ENCODE data around the gene MYBPC2. TPM values are rescaled to one million over a fixed set of nuclear protein-coding genes. Genes with fewer than 3 reads are reported as not detected.

Gene MYBPC2
- total RNA-seq, 1 donor from 2014 or later, result not detected

DNA sequence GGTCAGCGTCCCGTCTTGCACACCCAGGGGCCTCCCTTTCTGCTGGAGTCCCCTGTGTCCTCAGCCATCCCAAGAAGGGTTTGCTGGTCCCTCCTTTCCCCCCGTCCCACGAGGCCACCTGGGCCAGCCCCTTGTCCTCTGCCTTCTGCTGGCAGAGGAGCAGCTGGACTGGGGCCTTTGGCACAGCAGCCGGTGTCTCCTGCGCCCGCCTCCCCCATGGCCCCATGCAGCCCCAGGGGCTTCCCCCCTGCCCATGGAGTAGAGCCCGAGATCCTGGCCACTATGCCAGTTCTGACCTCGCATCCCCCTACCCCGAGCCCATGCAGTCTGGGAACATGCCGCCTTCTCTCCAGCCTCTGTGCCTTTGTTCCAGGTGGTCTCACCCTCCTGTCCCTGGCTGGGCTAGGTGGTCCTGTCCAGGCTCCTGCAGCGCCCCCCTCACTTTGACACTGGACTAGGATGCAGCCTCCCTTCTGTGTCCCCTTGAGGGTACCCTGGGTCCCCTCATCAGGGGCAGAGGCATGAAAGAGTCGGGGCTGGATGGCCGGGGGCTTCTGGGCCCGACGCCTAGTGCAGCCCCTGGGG lies 49.7 kb downstream of the MYBPC2 start:
- TF ChIP-seq, protein P1, sequence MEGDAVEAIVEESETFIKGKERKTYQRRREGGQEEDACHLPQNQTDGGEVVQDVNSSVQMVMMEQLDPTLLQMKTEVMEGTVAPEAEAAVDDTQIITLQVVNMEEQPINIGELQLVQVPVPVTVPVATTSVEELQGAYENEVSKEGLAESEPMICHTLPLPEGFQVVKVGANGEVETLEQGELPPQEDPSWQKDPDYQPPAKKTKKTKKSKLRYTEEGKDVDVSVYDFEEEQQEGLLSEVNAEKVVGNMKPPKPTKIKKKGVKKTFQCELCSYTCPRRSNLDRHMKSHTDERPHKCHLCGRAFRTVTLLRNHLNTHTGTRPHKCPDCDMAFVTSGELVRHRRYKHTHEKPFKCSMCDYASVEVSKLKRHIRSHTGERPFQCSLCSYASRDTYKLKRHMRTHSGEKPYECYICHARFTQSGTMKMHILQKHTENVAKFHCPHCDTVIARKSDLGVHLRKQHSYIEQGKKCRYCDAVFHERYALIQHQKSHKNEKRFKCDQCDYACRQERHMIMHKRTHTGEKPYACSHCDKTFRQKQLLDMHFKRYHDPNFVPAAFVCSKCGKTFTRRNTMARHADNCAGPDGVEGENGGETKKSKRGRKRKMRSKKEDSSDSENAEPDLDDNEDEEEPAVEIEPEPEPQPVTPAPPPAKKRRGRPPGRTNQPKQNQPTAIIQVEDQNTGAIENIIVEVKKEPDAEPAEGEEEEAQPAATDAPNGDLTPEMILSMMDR (conservative IDR thresholded peaks at IDR 0.05; ENCODE audit: low read depth, low read length), result no peak
- H3K4me3 ChIP-seq (ENCODE audit: low read depth, low read length), result no peak overlapping the region
- DNase-seq (ENCODE audit: low read depth), result no peak

DNA sequence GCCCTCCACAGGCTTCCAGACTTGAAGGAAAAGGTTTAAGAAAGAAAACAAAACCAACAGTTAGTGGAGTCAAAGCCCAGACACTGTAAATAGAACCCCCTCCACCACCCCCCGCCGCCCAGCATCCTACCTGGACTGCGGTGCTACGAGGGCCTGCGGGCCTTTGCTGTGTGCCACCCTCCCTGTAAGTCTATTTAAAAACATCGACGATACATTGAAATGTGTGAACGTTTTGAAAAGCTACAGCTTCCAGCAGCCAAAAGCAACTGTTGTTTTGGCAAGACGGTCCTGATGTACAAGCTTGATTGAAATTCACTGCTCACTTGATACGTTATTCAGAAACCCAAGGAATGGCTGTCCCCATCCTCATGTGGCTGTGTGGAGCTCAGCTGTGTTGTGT lies 50.2 kb downstream of the MYBPC2 start:
- TF ChIP-seq, protein P1 (conservative IDR thresholded peaks at IDR 0.05; ENCODE audit: low read depth, low read length), result no peak
- DNase-seq (ENCODE audit: low read depth), result no peak
- H3K4me3 ChIP-seq (ENCODE audit: low read depth, low read length), result no peak overlapping the region

DNA sequence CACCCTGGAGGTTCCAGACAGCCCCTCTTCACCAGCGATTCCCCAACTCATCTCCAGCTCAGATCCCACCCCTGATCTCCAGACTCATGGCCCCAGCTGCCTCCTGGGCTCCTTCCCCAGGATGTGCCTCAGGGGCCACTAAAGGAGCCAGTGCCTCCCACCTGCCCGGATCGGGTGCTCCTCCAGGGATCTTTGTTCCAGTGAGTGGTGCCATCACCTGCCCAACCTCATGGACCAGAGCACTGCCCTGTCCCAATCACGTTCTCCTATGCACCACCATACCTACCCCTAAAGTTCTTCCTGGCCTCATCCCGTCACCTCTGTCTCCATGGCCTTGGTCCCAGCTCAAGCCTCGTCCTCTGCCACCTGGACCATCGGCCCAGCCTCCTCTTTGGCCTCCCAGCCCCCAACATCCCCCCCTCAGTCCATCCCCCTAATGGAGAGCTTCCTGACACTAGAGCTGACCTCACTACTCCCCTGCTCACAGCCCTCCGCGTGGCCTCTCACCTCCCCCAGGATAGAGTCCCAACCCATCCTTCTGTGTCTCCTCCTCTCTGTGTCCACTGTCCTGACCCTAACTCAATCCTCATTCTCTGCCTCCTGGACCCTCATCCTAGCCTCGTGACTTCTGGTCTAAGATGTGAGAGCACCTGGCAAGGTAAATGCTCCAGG lies 52.7 kb downstream of the MYBPC2 start:
- TF ChIP-seq, protein P1 (conservative IDR thresholded peaks at IDR 0.05; ENCODE audit: low read depth, low read length), result no peak
- H3K4me3 ChIP-seq (ENCODE audit: low read depth, low read length), result no peak overlapping the region
- no peak for DNase-seq (ENCODE audit: low read depth)

DNA sequence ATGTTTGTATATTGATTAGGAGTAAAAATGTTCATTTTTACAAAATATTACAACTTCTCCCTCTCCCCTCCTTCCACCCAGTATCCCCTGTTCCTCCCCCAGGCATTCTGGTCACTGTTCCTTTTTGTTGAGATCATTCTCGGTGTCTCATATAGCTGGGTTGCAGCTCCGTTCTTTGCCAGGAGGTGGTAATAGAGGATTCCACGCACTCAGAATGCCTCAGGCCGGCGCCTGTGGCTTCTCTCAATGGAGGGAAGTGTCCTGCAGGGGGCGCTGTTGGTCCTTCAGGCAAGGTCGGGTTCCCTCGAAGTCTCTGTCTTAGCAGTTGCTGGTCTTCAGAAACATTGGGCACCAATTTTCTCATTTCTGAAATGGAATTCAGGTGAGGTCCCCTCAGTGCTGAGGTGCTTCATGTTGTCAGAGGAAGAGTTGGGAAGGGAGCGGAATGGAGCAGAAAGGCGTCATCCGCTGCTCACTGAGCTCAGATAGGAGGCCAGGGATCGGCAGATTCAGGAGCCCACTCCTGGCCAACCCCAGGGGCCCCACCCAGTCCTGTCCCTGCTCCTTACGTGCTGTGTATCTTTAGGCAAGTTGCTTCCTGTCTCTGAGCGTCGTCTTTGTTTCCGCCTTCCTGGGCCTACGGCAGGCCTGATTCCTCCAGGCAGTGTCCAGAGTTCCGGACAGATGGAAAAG lies 54.3 kb downstream of the MYBPC2 start:
- TF ChIP-seq, protein P1 (conservative IDR thresholded peaks at IDR 0.05; ENCODE audit: low read depth, low read length), result peak; percentile 63
- no peak overlapping the region for H3K4me3 ChIP-seq (ENCODE audit: low read depth, low read length)
- no peak for DNase-seq (ENCODE audit: low read depth)

DNA sequence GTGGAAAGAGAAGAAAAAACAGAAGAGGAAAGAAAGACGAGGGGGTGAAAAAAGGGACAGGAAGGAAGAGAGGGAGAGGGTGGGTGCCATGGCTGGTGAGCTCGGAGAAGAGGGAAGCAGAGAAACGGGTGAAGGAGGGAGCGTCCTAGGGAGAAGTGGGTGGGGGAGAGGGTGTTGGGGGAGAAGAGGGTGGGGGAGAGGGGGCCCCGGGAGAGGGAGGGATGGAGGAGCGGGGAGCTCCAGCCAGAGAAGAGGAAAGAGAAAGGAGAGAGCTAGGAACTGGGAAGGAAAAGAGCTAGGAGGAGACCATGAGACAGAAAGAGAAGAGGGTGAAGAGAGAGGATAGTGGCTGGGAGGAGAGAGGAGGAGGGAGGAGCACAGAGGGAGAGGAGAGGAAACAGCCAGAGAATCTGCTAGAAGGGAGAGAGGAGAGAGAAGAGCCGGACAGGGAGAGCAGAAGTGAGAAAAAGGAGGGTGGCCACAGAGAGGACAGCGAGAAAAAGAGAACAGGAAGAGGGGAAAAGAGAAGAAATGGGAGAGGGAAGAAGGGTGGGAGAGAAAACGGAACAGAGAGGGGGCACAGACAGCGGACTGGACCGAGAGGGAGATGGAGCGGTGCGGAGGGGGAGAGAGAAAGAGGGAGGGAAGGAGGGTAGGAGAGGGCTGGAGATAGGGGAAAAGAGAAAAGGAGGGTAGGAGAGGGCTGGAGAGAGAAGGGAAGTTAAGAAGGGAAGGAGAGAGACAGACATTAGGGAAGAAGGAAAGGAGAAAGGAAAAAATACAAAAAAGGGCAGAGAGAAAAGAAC lies 55.9 kb downstream of the MYBPC2 start:
- no peak for DNase-seq (ENCODE audit: low read depth)
- H3K4me3 ChIP-seq (ENCODE audit: low read depth, low read length), result no peak overlapping the region
- TF ChIP-seq, protein P1 (conservative IDR thresholded peaks at IDR 0.05; ENCODE audit: low read depth, low read length), result no peak

GRCh38 chr19:50489461-50490011 lies 56.8 kb downstream of the MYBPC2 start:
- TF ChIP-seq, protein P1 (conservative IDR thresholded peaks at IDR 0.05; ENCODE audit: low read depth, low read length), result no peak
- no peak overlapping the region for H3K4me3 ChIP-seq (ENCODE audit: low read depth, low read length)
- no peak for DNase-seq (ENCODE audit: low read depth)
